Epithelial cell of proximal tubule (primary cell): ENCODE data around the gene MUC21. TPM values are rescaled to one million over a fixed set of nuclear protein-coding genes. Genes with fewer than 3 reads are reported as not detected.

ENCODE experiments used
- DNase-seq: peaks from one replicate; pipeline ENCODE4 v3.0.0-alpha.2; 2011; ENCODE audit warnings: low read depth
- H3K4me3 ChIP-seq: 2 replicates; pipeline ENCODE4 v1.5.1; 2011; ENCODE audit warnings: low read depth, mild to moderate bottlenecking, low read length
- CTCF ChIP-seq: conservative IDR thresholded peaks from 2 replicates; pipeline ENCODE4 v1.5.1; 2012; ENCODE audit warnings: low read depth, mild to moderate bottlenecking, low read length
- total RNA-seq: library from RNA; depleted of rRNA; stranded (reverse); fragments of >200 nt; gene quantifications from 2 replicates; pipeline ENCODE4 v1.2.3, GENCODE V29; 2015

MUC21 gene
- total RNA-seq, 1 donor from 2014 or later = not detected

- no peak for DNase-seq
Observed at GRCh38 chr6:31004794-31005193, 21.3 kb downstream of the MUC21 start.

GRCh38 chr6:31005249-31006020, 21.9 kb downstream of the MUC21 start:
- no peak overlapping the region for H3K4me3 ChIP-seq
- DNase-seq = no peak
- no peak for TF ChIP-seq CTCF

More at GRCh38 chr6:31004794-31005193, 21.3 kb downstream of the MUC21 start:
- no peak for TF ChIP-seq CTCF
- no peak overlapping the region for H3K4me3 ChIP-seq

- no peak for TF ChIP-seq CTCF
- no peak overlapping the region for H3K4me3 ChIP-seq
- peak; percentile 96 for DNase-seq
Observed at GRCh38 chr6:31007694-31008093, 24.2 kb downstream of the MUC21 start.

GRCh38 chr6:31008165-31008564, 24.6 kb downstream of the MUC21 start:
- TF ChIP-seq CTCF = peak; percentile 23
- DNase-seq = no peak
- H3K4me3 ChIP-seq = no peak overlapping the region

GRCh38 chr6:31009731-31010130, 26.2 kb downstream of the MUC21 start:
- no peak for TF ChIP-seq CTCF
- no peak for DNase-seq
- H3K4me3 ChIP-seq = no peak overlapping the region

- TF ChIP-seq CTCF = no peak
- H3K4me3 ChIP-seq = no peak within 1 kb of the TSS
- DNase-seq = no peak
Observed at GRCh38 chr6:31010393-31011060, 27.0 kb downstream of the MUC21 start, which contains the start of gene MUC22. Gene MUC22 (plus strand): TSS chr6:31010474. CDS start chr6:31010707, 233 bp downstream.
